Measurements from ENCODE around the gene NIT2. TPM values are rescaled to one million over a fixed set of nuclear protein-coding genes. Genes with fewer than 3 reads are reported as not detected.
"Not testable (repeated sequence)": the region's sequence is repeated elsewhere in the genome, so short reads cannot be mapped to it uniquely, and the experiment has no call there.

The NIT2 gene
- total RNA-seq, 1 experiment from 2014 or later = 42.6 TPM

- no peak for TF ChIP-seq CTCF (IDR thresholded peaks at IDR 0.05; ENCODE audit: unreplicated experiment)
- peak overlapping the region; percentile 82 for H3K27ac Mint-ChIP-seq (ENCODE audit: low read depth, unreplicated experiment)
- POLR2A ChIA-PET = interaction anchor here (0.7 to 3.3 kb wide), 12 partner anchors 10 to 502 kb away, joined by 3 to 27 read pairs (median 6); partner anchors contain the start of genes LNP1, TBC1D23 and TOMM70
- peak overlapping the region; percentile 85 for H3K4me3 Mint-ChIP-seq (ENCODE audit: unreplicated experiment)
- CTCF ChIA-PET = interaction anchor here (0.6 to 1.1 kb wide), 5 partner anchors 34 to 514 kb away, joined by 3 to 4 read pairs (median 3); partner anchors contain the start of gene LNP1
- BruUV-seq (replicated peaks) = no TSS peak
- H3K4me1 Mint-ChIP-seq (ENCODE audit: insufficient read depth, unreplicated experiment) = peaks cover 5% of the 10 kb centered on the region
- peaks cover 5% of the 10 kb centered on the region for H3K36me3 Mint-ChIP-seq (ENCODE audit: insufficient read depth, unreplicated experiment)
- no peak for DNase-seq (ENCODE audit: unreplicated experiment)
- no peaks in the 10 kb centered on the region for H3K27me3 Mint-ChIP-seq (ENCODE audit: insufficient read depth, unreplicated experiment)
- intact Hi-C loops (cut with micrococcal nuclease) = no loop called here
- H3K9me3 Mint-ChIP-seq (ENCODE audit: unreplicated experiment) = no peaks in the 10 kb centered on the region
Measured at GRCh38 chr3:100333970-100334487, 528 bp upstream of the NIT2 start.

GRCh38 chr3:100335434-100335833 lies 877 bp downstream of the NIT2 start:
- H3K4me3 Mint-ChIP-seq (ENCODE audit: unreplicated experiment) = peak overlapping the region; percentile 85
- H3K27me3 Mint-ChIP-seq (ENCODE audit: insufficient read depth, unreplicated experiment) = no peaks in the 10 kb centered on the region
- intact Hi-C loops (cut with micrococcal nuclease) = no loop called here
- POLR2A ChIA-PET = interaction anchor here (0.6 to 3.3 kb wide), 18 partner anchors 8 to 504 kb away, joined by 3 to 27 read pairs (median 4); partner anchors contain the start of genes LNP1, TBC1D23 and TOMM70
- BruUV-seq (replicated peaks) = TSS peak; percentile 44
- no peaks in the 10 kb centered on the region for H3K9me3 Mint-ChIP-seq (ENCODE audit: unreplicated experiment)
- H3K4me1 Mint-ChIP-seq (ENCODE audit: insufficient read depth, unreplicated experiment) = peaks cover 5% of the 10 kb centered on the region
- peak overlapping the region; percentile 82 for H3K27ac Mint-ChIP-seq (ENCODE audit: low read depth, unreplicated experiment)
- peak; percentile 22 for DNase-seq (ENCODE audit: unreplicated experiment)
- CTCF ChIA-PET = interaction anchor here (1.2 to 1.5 kb wide), 3 partner anchors 18 to 21 kb away, joined by 5 to 7 read pairs (median 6); no protein-coding TSS in a partner anchor
- H3K36me3 Mint-ChIP-seq (ENCODE audit: insufficient read depth, unreplicated experiment) = peaks cover 16% of the 10 kb centered on the region
- no peak for TF ChIP-seq CTCF (IDR thresholded peaks at IDR 0.05; ENCODE audit: unreplicated experiment)

GRCh38 chr3:100336229-100336628 lies 1.7 kb downstream of the NIT2 start:
- ChIA-PET POLR2A (interaction anchor here (0.6 to 3.3 kb wide), 10 partner anchors 8 to 505 kb away, joined by 3 to 27 read pairs (median 7); partner anchors contain the start of genes LNP1, TBC1D23 and TOMM70), CTCF (interaction anchor here (0.7 to 1.2 kb wide), 2 partner anchors 20 to 890 kb away, joined by 3 to 6 read pairs; no protein-coding TSS in a partner anchor)
- H3K4me3 Mint-ChIP-seq (ENCODE audit: unreplicated experiment); H3K27me3 Mint-ChIP-seq (ENCODE audit: insufficient read depth, unreplicated experiment); BruUV-seq (replicated peaks); intact Hi-C loops (cut with micrococcal nuclease); DNase-seq (ENCODE audit: unreplicated experiment); H3K4me1 Mint-ChIP-seq (ENCODE audit: insufficient read depth, unreplicated experiment); H3K9me3 Mint-ChIP-seq (ENCODE audit: unreplicated experiment): not testable (repeated sequence)
- Mint-ChIP-seq H3K27ac (ENCODE audit: low read depth, unreplicated experiment) (peak overlapping the region; percentile 82), H3K36me3 (ENCODE audit: insufficient read depth, unreplicated experiment) (peaks cover 24% of the 10 kb centered on the region)

GRCh38 chr3:100338911-100339310 lies 4.4 kb downstream of the NIT2 start:
- ChIA-PET CTCF (interaction anchor here (0.6 to 2.4 kb wide), 6 partner anchors 9 to 1036 kb away, joined by 3 to 9 read pairs (median 4); no protein-coding TSS in a partner anchor), POLR2A (interaction anchor here (0.6 to 1.5 kb wide), 2 partner anchors 11 to 25 kb away, joined by 3 read pairs; no protein-coding TSS in a partner anchor)
- no peak for TF ChIP-seq CTCF (IDR thresholded peaks at IDR 0.05; ENCODE audit: unreplicated experiment)
- peaks cover 49% of the 10 kb centered on the region for H3K36me3 Mint-ChIP-seq (ENCODE audit: insufficient read depth, unreplicated experiment)
- no TSS peak for BruUV-seq (replicated peaks)
- no peaks in the 10 kb centered on the region for H3K27me3 Mint-ChIP-seq (ENCODE audit: insufficient read depth, unreplicated experiment)
- peaks cover 5% of the 10 kb centered on the region for H3K4me1 Mint-ChIP-seq (ENCODE audit: insufficient read depth, unreplicated experiment)
- H3K9me3 Mint-ChIP-seq (ENCODE audit: unreplicated experiment) = no peaks in the 10 kb centered on the region
- no peak for DNase-seq (ENCODE audit: unreplicated experiment)
- no peak overlapping the region for H3K4me3 Mint-ChIP-seq (ENCODE audit: unreplicated experiment)
- H3K27ac Mint-ChIP-seq (ENCODE audit: low read depth, unreplicated experiment) = no peak overlapping the region
- intact Hi-C loops (cut with micrococcal nuclease) = no loop called here

Measured in MCF 10A (cell line).